H7 (cell line): ENCODE results near the gene CTDSP2. TPM values are rescaled to one million over a fixed set of nuclear protein-coding genes. Genes with fewer than 3 reads are reported as not detected.

Experiments used
- DNase-seq: peaks from one replicate; pipeline ENCODE4 v3.0.0; 2012
- H3K27me3 ChIP-seq: 2 replicates; pipeline ENCODE4 v1.6.0; 2011; ENCODE audit warnings: mild to moderate bottlenecking, low read length; ENCODE audit not compliant: control insufficient read depth, insufficient read depth
- H3K36me3 ChIP-seq: replicated peaks from 2 replicates; pipeline ENCODE4 v1.5.1; 2011; ENCODE audit warnings: low read length; ENCODE audit not compliant: control insufficient read depth, insufficient read depth
- H3K4me3 ChIP-seq: 2 replicates; pipeline ENCODE4 v1.5.1; 2011; ENCODE audit warnings: low read depth, mild to moderate bottlenecking, control low read depth, low read length, moderate library complexity; ENCODE audit not compliant: insufficient read depth
- total RNA-seq: library from RNA; depleted of rRNA; stranded (reverse); fragments of >200 nt; shearing (Covaris generic); gene quantifications from 2 replicates; pipeline ENCODE4 v1.2.3, GENCODE V29; 2014

CTDSP2 gene
- total RNA-seq, 1 experiment from 2014 or later = 59.3 TPM

GRCh38 chr12:57813111-57813970 lies 33.2 kb downstream of the CTDSP2 start:
- H3K27me3 ChIP-seq = no peaks in the 10 kb centered on the region
- H3K4me3 ChIP-seq = no peak overlapping the region
- no peak for DNase-seq
- no peaks in the 10 kb centered on the region for H3K36me3 ChIP-seq

GRCh38 chr12:57811028-57811755 lies 35.3 kb downstream of the CTDSP2 start:
- H3K27me3 ChIP-seq = no peaks in the 10 kb centered on the region
- no peak overlapping the region for H3K4me3 ChIP-seq
- H3K36me3 ChIP-seq = no peaks in the 10 kb centered on the region; the same call in 1 of the 2 replicates
- no peak for DNase-seq

GRCh38 chr12:57810450-57810849 lies 36.1 kb downstream of the CTDSP2 start:
- Histone ChIP-seq H3K27me3 (no peaks in the 10 kb centered on the region), H3K36me3 (no peaks in the 10 kb centered on the region; the same call in 1 of the 2 replicates), H3K4me3 (no peak overlapping the region)
- DNase-seq = no peak

GRCh38 chr12:57809425-57809824 lies 37.1 kb downstream of the CTDSP2 start:
- DNase-seq = no peak
- Histone ChIP-seq H3K27me3 (no peaks in the 10 kb centered on the region), H3K36me3 (no peaks in the 10 kb centered on the region; the same call in 1 of the 2 replicates), H3K4me3 (no peak overlapping the region)

GRCh38 chr12:57808351-57808750 lies 38.2 kb downstream of the CTDSP2 start:
- Histone ChIP-seq H3K27me3 (no peaks in the 10 kb centered on the region), H3K4me3 (no peak overlapping the region), H3K36me3 (no peaks in the 10 kb centered on the region; the same call in 1 of the 2 replicates)
- no peak for DNase-seq

GRCh38 chr12:57807285-57807684 lies 39.2 kb downstream of the CTDSP2 start:
- Histone ChIP-seq H3K27me3 (no peaks in the 10 kb centered on the region), H3K36me3 (no peaks in the 10 kb centered on the region; the same call in 1 of the 2 replicates), H3K4me3 (no peak overlapping the region)
- no peak for DNase-seq

GRCh38 chr12:57806677-57807076 lies 39.9 kb downstream of the CTDSP2 start:
- DNase-seq = no peak
- Histone ChIP-seq H3K27me3 (no peaks in the 10 kb centered on the region), H3K36me3 (no peaks in the 10 kb centered on the region; the same call in 1 of the 2 replicates), H3K4me3 (no peak overlapping the region)

- DNase-seq = peak; percentile 87
Observed at GRCh38 chr12:57803319-57803893, 43.1 kb downstream of the CTDSP2 start.

GRCh38 chr12:57802607-57803006 lies 43.9 kb downstream of the CTDSP2 start:
- no peak overlapping the region for H3K4me3 ChIP-seq
- no peak for DNase-seq
- no peaks in the 10 kb centered on the region; the same call in 1 of the 2 replicates for H3K36me3 ChIP-seq
- H3K27me3 ChIP-seq = no peaks in the 10 kb centered on the region

More at GRCh38 chr12:57803319-57803893, 43.1 kb downstream of the CTDSP2 start:
- no peak overlapping the region for H3K4me3 ChIP-seq
- no peaks in the 10 kb centered on the region; the same call in 1 of the 2 replicates for H3K36me3 ChIP-seq
- no peaks in the 10 kb centered on the region for H3K27me3 ChIP-seq

GRCh38 chr12:57800965-57801364 lies 45.6 kb downstream of the CTDSP2 start:
- DNase-seq = no peak
- H3K4me3 ChIP-seq = no peak overlapping the region
- H3K36me3 ChIP-seq = peaks cover 8% of the 10 kb centered on the region
- no peaks in the 10 kb centered on the region for H3K27me3 ChIP-seq

- DNase-seq = no peak
- no peak overlapping the region for H3K4me3 ChIP-seq
- peaks cover 11% of the 10 kb centered on the region for H3K36me3 ChIP-seq
- H3K27me3 ChIP-seq = no peaks in the 10 kb centered on the region
Observed at GRCh38 chr12:57797933-57798332, 48.6 kb downstream of the CTDSP2 start.

- Histone ChIP-seq H3K36me3 (peaks cover 14% of the 10 kb centered on the region), H3K27me3 (no peaks in the 10 kb centered on the region), H3K4me3 (no peak overlapping the region)
- DNase-seq = no peak
Observed at GRCh38 chr12:57796996-57797395, 49.5 kb downstream of the CTDSP2 start.

GRCh38 chr12:57795354-57795753 lies 51.2 kb downstream of the CTDSP2 start:
- H3K4me3 ChIP-seq = no peak overlapping the region
- DNase-seq = no peak
- no peaks in the 10 kb centered on the region for H3K27me3 ChIP-seq
- peaks cover 14% of the 10 kb centered on the region for H3K36me3 ChIP-seq

GRCh38 chr12:57793920-57794319 lies 52.6 kb downstream of the CTDSP2 start:
- H3K36me3 ChIP-seq = peaks cover 14% of the 10 kb centered on the region
- no peak for DNase-seq

More at GRCh38 chr12:57793920-57794319, 52.6 kb downstream of the CTDSP2 start:
- H3K4me3 ChIP-seq = no peak overlapping the region
- no peaks in the 10 kb centered on the region for H3K27me3 ChIP-seq
